Epithelial cell of proximal tubule (primary cell): ENCODE data around the gene C1orf35. TPM values are rescaled to one million over a fixed set of nuclear protein-coding genes. Genes with fewer than 3 reads are reported as not detected.

Experiments
- DNase-seq: peaks from one replicate; pipeline ENCODE4 v3.0.0-alpha.2; 2011; ENCODE audit warnings: low read depth
- H3K4me3 ChIP-seq: 2 replicates; pipeline ENCODE4 v1.5.1; 2011; ENCODE audit warnings: low read depth, mild to moderate bottlenecking, low read length
- CTCF ChIP-seq: conservative IDR thresholded peaks from 2 replicates; pipeline ENCODE4 v1.5.1; 2012; ENCODE audit warnings: low read depth, mild to moderate bottlenecking, low read length
- total RNA-seq: library from RNA; depleted of rRNA; stranded (reverse); fragments of >200 nt; gene quantifications from 2 replicates; pipeline ENCODE4 v1.2.3, GENCODE V29; 2015

Gene C1orf35
- total RNA-seq, 1 donor from 2014 or later: 23.8 TPM

- DNase-seq: no peak
- no peak within 1 kb of the TSS for H3K4me3 ChIP-seq
- TF ChIP-seq CTCF: no peak
Measured at GRCh38 chr1:228149406-228150119, 46.4 kb upstream of the C1orf35 start, which contains the start of gene GJC2. Gene GJC2 (plus strand): TSS chr1:228149930. CDS start chr1:228157759, 7,829 bp downstream.

GRCh38 chr1:228148935-228149405 is 45.8 kb upstream of the C1orf35 start:
- no peak for DNase-seq
- H3K4me3 ChIP-seq: no peak overlapping the region
- no peak for TF ChIP-seq CTCF

DNA sequence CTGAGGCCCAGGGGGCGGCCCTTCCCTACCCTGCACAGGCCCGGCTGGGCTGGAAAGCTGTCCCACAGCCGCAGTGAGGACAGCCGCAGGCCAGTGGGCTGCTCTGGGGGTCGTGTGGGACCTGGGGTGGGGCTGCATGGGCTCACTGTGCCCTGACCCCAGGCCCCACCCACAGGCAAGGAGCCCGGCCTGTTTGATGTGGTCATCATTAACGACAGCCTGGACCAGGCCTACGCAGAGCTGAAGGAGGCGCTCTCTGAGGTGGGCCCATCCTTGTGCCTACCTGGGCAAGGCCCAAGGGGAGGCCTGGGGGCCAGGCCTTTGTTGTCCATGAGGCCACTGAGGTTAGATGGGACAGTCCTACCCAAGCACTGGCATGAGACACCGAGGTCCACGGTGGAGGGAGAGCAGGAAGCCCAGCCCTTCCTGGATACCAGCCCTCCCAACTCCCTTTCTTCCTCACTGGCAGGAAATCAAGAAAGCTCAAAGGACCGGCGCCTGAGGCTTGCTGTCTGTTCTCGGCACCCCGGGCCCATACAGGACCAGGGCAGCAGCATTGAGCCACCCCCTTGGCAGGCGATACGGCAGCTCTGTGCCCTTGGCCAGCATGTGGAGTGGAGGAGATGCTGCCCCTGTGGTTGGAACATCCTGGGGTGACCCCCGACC is 45.2 kb upstream of the C1orf35 start:
- TF ChIP-seq CTCF: no peak
- no peak overlapping the region for H3K4me3 ChIP-seq
- DNase-seq: no peak

GRCh38 chr1:228147768-228148167 is 44.6 kb upstream of the C1orf35 start:
- no peak for TF ChIP-seq CTCF
- no peak overlapping the region for H3K4me3 ChIP-seq
- DNase-seq: no peak

- no peak for DNase-seq
- H3K4me3 ChIP-seq: no peak overlapping the region
- no peak for TF ChIP-seq CTCF
Measured at GRCh38 chr1:228147151-228147693, 44.1 kb upstream of the C1orf35 start.

GRCh38 chr1:228146417-228147150 is 43.5 kb upstream of the C1orf35 start:
- H3K4me3 ChIP-seq: no peak overlapping the region

More at GRCh38 chr1:228146417-228147150, 43.5 kb upstream of the C1orf35 start:
- no peak for DNase-seq
- no peak for TF ChIP-seq CTCF
